Neural progenitor cell (in vitro differentiated cells): ENCODE data around the gene ARHGEF11.

Experiments used
- CTCF ChIP-seq: fragments of 200-600 bp; sonication (generic); IDR thresholded peaks from 2 replicates; pipeline ENCODE4 v1.5.1; 2017; ENCODE audit warnings: antibody characterized with exemption, mild to moderate bottlenecking
- EZH2 ChIP-seq: fragments of 200-600 bp; sonication (generic); IDR thresholded peaks from 2 replicates; pipeline ENCODE4 v1.6.1; 2017; ENCODE audit warnings: antibody characterized with exemption, mild to moderate bottlenecking, moderate library complexity
- EZH2phosphoT487 ChIP-seq: fragments of 200-600 bp; sonication (generic); IDR thresholded peaks from 2 replicates; pipeline ENCODE4 v1.6.1; 2017; ENCODE audit warnings: antibody characterized with exemption

- TF ChIP-seq CTCF: no peak
- TF ChIP-seq EZH2: no peak
- no peak for TF ChIP-seq EZH2phosphoT487
Observed at GRCh38 chr1:156901590-156901900, 144.0 kb downstream of the ARHGEF11 start.
